T-helper 2 cell (primary cell): ENCODE results near the gene GIPC3.
A peak's percentile ranks its signal among the peaks of the same experiment; 100 is the strongest.
"Not testable (repeated sequence)": the region's sequence is repeated elsewhere in the genome, so short reads cannot be mapped to it uniquely, and the experiment has no call there.

Experiments used
- DNase-seq, 5 experiments: peaks; one replicate each; pipeline versions ENCODE4 v3.0.0 to v3.0.0-alpha.2; 2012 to 2022

GIPC3 gene

GRCh38 chr19:3576696-3577443 lies 8.4 kb upstream of the GIPC3 start:
- no peak for DNase-seq

- no peak for DNase-seq
Measured at GRCh38 chr19:3577723-3578344, 7.4 kb upstream of the GIPC3 start.

GRCh38 chr19:3578390-3578789 lies 6.9 kb upstream of the GIPC3 start:
- DNase-seq, result no peak

GRCh38 chr19:3580156-3580934 lies 4.9 kb upstream of the GIPC3 start:
- DNase-seq, result no peak

- DNase-seq, result not testable (repeated sequence)
Measured at GRCh38 chr19:3581792-3582191, 3.5 kb upstream of the GIPC3 start.

- DNase-seq, result not testable (repeated sequence)
Measured at GRCh38 chr19:3584036-3584802, 1.1 kb upstream of the GIPC3 start.

GRCh38 chr19:3586127-3586626 lies 899 bp downstream of the GIPC3 start:
- DNase-seq, result peak in 1 of 5 experiments; percentile 24

- DNase-seq, result no peak
Measured at GRCh38 chr19:3586707-3587346, 1.5 kb downstream of the GIPC3 start.

- DNase-seq, result no peak
Measured at GRCh38 chr19:3589439-3589838, 4.2 kb downstream of the GIPC3 start.

- DNase-seq, result no peak
Measured at GRCh38 chr19:3589949-3590348, 4.7 kb downstream of the GIPC3 start.

- DNase-seq, result no peak
Measured at GRCh38 chr19:3590991-3591659, 5.8 kb downstream of the GIPC3 start.

GRCh38 chr19:3591876-3592613 lies 6.8 kb downstream of the GIPC3 start:
- no peak for DNase-seq

GRCh38 chr19:3593156-3593555 lies 7.9 kb downstream of the GIPC3 start:
- DNase-seq, result no peak

- DNase-seq, result no peak
Measured at GRCh38 chr19:3595521-3596061, 10.3 kb downstream of the GIPC3 start.

GRCh38 chr19:3599776-3600187 lies 14.5 kb downstream of the GIPC3 start:
- DNase-seq, result no peak

GRCh38 chr19:3601021-3601420 lies 15.7 kb downstream of the GIPC3 start:
- no peak for DNase-seq

GRCh38 chr19:3603121-3603811 lies 18.0 kb downstream of the GIPC3 start:
- no peak for DNase-seq

- DNase-seq, result no peak
Measured at GRCh38 chr19:3604227-3604986, 19.1 kb downstream of the GIPC3 start.

GRCh38 chr19:3604987-3605343 lies 19.7 kb downstream of the GIPC3 start:
- no peak for DNase-seq
